GM12875 (cell line): Measurements from ENCODE around the gene SLC39A7.

Experiments
- H3K4me3 ChIP-seq: one replicate; pipeline ENCODE4 v1.5.1; 2011; ENCODE audit warnings: low read depth, low read length, control low read depth
- TF ChIP-seq, protein P1 (sequence below): IDR thresholded peaks from 2 replicates; pipeline ENCODE4 v1.5.1; 2011; ENCODE audit warnings: low read depth, mild to moderate bottlenecking, control low read depth, inconsistent platforms, low read length, moderate library complexity, borderline replicate concordance; ENCODE audit not compliant: insufficient read depth

Gene SLC39A7, protein sequence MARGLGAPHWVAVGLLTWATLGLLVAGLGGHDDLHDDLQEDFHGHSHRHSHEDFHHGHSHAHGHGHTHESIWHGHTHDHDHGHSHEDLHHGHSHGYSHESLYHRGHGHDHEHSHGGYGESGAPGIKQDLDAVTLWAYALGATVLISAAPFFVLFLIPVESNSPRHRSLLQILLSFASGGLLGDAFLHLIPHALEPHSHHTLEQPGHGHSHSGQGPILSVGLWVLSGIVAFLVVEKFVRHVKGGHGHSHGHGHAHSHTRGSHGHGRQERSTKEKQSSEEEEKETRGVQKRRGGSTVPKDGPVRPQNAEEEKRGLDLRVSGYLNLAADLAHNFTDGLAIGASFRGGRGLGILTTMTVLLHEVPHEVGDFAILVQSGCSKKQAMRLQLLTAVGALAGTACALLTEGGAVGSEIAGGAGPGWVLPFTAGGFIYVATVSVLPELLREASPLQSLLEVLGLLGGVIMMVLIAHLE

DNA sequence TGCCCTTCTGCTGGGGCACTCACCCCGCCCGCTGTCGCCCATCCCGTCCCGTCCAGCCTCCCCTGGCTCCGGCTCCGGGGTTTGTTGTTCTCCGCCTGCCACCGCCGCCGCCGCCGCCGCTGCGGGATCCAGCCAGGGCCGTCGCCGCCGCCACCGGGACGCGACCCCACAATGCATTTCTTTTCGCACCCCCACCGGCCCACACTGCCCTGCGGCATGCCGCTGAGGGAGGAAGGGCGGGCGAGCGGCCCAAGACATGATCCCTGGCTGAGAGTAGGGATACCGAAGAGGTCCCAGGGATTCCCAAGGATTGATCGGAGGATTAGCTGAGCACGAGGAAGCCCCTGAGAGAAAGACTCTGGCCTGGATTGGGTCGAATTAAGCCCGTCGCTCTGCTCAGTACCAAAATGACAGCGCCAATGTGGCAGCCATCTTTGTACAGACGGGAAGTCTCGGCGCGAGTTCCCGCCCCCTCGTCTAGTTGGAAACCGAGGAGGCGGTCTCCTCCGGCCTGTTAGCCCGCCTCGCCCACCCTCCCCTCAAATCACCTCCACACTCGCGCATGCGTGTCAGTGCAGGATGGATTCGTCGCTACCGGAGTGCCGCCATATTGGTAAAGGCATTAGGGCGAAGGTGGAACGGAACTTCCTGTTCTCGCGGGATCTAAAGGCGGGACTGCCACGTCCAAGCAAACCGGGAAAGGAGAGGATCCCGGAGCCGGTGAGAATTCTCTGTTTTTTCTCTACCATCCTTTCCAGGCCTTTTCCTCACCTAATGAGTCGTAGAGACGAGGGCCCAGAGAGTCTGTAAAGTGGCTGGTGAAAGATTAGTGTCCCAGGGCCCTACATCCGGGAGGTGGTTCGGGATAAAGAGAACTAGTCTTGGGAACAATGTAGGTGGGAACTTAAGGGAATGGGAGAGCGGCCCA lies at the start of gene SLC39A7, which contains the start of gene RXRB:
Gene SLC39A7, plus strand, starts transcription at position 649 of the 928 bp plus-strand sequence. CDS start 379 bp downstream, outside the sequence.
Gene RXRB, minus strand, starts transcription at position 447 of the 928 bp plus-strand sequence. Its CDS starts 189 bp downstream, at position 258.
- TF ChIP-seq, protein P1, sequence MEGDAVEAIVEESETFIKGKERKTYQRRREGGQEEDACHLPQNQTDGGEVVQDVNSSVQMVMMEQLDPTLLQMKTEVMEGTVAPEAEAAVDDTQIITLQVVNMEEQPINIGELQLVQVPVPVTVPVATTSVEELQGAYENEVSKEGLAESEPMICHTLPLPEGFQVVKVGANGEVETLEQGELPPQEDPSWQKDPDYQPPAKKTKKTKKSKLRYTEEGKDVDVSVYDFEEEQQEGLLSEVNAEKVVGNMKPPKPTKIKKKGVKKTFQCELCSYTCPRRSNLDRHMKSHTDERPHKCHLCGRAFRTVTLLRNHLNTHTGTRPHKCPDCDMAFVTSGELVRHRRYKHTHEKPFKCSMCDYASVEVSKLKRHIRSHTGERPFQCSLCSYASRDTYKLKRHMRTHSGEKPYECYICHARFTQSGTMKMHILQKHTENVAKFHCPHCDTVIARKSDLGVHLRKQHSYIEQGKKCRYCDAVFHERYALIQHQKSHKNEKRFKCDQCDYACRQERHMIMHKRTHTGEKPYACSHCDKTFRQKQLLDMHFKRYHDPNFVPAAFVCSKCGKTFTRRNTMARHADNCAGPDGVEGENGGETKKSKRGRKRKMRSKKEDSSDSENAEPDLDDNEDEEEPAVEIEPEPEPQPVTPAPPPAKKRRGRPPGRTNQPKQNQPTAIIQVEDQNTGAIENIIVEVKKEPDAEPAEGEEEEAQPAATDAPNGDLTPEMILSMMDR, result no peak

DNA sequence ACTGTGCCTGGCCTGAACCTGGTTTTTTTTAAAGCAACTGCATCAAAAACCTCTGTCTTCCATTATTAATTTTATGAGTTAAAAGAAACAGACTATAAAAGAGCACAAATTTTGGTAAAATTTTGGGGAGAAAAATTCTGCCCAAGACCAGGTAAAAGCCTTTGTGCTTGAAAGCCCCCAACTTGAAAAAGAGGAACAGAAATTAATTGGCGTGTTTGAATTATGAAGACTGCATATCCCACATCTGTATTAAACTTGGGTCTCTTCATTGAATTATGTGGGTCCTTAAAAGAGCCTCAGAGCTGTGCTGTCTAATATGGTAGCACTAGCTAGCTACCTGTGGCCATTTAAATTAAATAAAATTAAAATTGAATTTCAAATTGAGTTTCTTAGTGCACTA lies 49.6 kb upstream of the SLC39A7 start:
- TF ChIP-seq, protein P1, result no peak
- H3K4me3 ChIP-seq, result no peak overlapping the region

More for the DNA sequence above, at the start of gene SLC39A7, which contains the start of gene RXRB:
- peak within 1 kb of the TSS; percentile 75 for H3K4me3 ChIP-seq

DNA sequence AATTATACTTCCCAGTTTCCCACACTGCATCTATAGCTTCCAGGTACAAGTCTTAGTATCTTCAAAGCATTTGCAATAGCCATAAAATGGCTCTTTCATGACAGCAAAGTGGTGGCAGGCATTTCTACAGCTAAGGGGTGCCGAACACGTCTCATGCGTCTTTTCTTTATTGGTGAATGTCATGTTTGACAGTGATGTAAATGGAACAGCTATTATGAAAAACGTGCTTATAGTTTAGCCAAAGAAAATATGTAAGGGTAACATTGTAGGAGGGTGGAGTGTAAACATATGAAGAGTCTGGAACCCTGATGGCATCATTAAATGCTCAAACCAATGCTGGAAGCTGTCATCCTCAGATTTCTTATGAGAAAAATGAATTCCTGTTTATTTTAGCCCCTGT lies 46.3 kb upstream of the SLC39A7 start:
- no peak overlapping the region for H3K4me3 ChIP-seq
- TF ChIP-seq, protein P1, result no peak

DNA sequence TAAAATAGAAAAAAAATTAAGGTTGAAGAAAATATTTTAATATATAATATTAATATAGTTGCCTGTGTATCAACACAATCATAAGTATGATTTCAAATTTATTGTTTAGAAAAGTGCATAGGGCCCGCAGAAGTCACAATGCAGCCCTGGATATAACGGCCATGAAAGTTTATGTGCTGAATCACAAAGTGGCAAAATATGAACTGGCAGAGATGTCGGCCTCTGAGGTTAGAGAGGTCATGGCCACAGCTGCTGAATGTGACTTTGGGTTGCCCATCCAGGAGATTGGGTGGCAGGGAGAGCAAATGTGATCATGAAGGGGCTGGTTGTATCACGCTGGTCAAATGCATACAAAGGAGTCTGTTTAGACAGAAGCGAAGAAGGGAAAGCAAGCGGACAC lies 44.1 kb upstream of the SLC39A7 start:
- TF ChIP-seq, protein P1, result no peak
- no peak overlapping the region for H3K4me3 ChIP-seq

DNA sequence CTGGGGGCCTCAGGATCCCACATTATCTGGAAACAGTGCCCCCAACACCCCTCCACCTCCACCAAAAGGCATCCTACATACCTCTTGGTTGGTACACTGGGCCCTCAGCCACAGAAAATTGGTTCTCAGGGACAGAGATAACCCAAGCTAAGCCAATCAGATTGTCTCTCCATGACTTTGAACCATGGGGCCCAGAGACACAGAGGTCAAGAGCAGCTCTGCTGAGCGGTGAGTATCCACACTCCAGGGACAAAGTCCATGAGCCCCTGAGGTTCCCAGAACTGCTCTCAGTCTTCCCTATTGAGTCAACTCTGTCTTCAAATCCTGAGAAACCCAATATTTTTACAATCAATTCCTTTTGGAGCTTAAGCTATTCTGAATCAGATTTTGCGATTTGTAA lies 43.7 kb upstream of the SLC39A7 start:
- TF ChIP-seq, protein P1, result no peak
- H3K4me3 ChIP-seq, result no peak overlapping the region

DNA sequence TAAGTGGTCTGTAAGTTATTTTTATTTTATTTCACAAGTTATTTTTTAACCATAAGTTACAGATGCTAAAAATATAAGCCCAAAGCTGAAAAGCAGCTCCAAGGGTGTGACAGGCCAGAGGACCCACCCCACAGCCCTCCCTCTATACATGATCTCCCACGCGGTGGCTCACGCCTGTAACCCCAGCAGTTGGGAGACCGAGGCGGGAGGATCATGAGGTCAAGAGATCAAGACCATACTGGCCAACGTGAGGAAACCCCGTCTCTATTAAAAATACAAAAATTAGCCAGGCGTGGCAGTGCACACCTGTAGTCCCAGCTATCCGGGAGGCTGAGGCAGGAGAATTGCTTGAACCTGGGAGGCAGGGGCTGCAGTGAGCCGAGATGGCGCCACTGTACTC lies 40.6 kb upstream of the SLC39A7 start:
- no peak overlapping the region for H3K4me3 ChIP-seq
- TF ChIP-seq, protein P1, result no peak
